HG02798 (cell line): ENCODE results near the gene UTS2.

Source experiments
- ATAC-seq: cut with Tn5 transposase; IDR thresholded peaks from one replicate; pipeline ENCODE4 v1.9.1; 2021; ENCODE audit warnings: mild to moderate bottlenecking; ENCODE audit not compliant: unreplicated experiment, poor library complexity

UTS2 gene

GRCh38 chr1:7863756-7864328 is 11.0 kb upstream of the UTS2 start:
- ATAC-seq, result no peak

GRCh38 chr1:7862211-7863060 is 9.6 kb upstream of the UTS2 start:
- ATAC-seq, result no peak

- no peak for ATAC-seq
Observed at GRCh38 chr1:7861452-7861851, 8.6 kb upstream of the UTS2 start.

GRCh38 chr1:7860130-7860529 is 7.3 kb upstream of the UTS2 start:
- no peak for ATAC-seq

GRCh38 chr1:7859406-7859805 is 6.5 kb upstream of the UTS2 start:
- ATAC-seq, result no peak

- ATAC-seq, result no peak
Observed at GRCh38 chr1:7857985-7858384, 5.1 kb upstream of the UTS2 start.

- ATAC-seq, result no peak
Observed at GRCh38 chr1:7857000-7857399, 4.1 kb upstream of the UTS2 start.

- no peak for ATAC-seq
Observed at GRCh38 chr1:7856345-7856744, 3.5 kb upstream of the UTS2 start.

- no peak for ATAC-seq
Observed at GRCh38 chr1:7853684-7854026, 790 bp upstream of the UTS2 start.

GRCh38 chr1:7850786-7851185 is 2.1 kb downstream of the UTS2 start:
- ATAC-seq, result no peak

- ATAC-seq, result no peak
Observed at GRCh38 chr1:7847599-7847998, 5.3 kb downstream of the UTS2 start.

GRCh38 chr1:7846656-7847055 is 6.2 kb downstream of the UTS2 start:
- ATAC-seq, result no peak

GRCh38 chr1:7845761-7846160 is 7.1 kb downstream of the UTS2 start:
- ATAC-seq, result no peak

- no peak for ATAC-seq
Observed at GRCh38 chr1:7842517-7842916, 10.3 kb downstream of the UTS2 start.

GRCh38 chr1:7839526-7839925 is 13.3 kb downstream of the UTS2 start:
- ATAC-seq, result no peak

GRCh38 chr1:7838714-7839113 is 14.2 kb downstream of the UTS2 start:
- no peak for ATAC-seq

GRCh38 chr1:7833035-7833434 is 19.8 kb downstream of the UTS2 start:
- no peak for ATAC-seq

GRCh38 chr1:7831458-7831857 is 21.4 kb downstream of the UTS2 start:
- no peak for ATAC-seq

- no peak for ATAC-seq
Observed at GRCh38 chr1:7827126-7827955, 25.5 kb downstream of the UTS2 start.

GRCh38 chr1:7826363-7826762 is 26.5 kb downstream of the UTS2 start:
- no peak for ATAC-seq

GRCh38 chr1:7824701-7825100 is 28.2 kb downstream of the UTS2 start:
- ATAC-seq, result no peak
